ENCODE results near the gene C3orf80.

- TF ChIP-seq CTCF (conservative IDR thresholded peaks at IDR 0.05 in 1 of 2, IDR thresholded peaks at IDR 0.05 in 1 of 2; ENCODE audit: low read depth in 1 of 2, low read length in 2 of 2), result no peak
- no peak for TF ChIP-seq EZH2 (IDR thresholded peaks at IDR 0.05; ENCODE audit: low read length, missing control alignments)
Observed at GRCh38 chr3:160245261-160245800, 20.1 kb downstream of the C3orf80 start.

All from fibroblast of lung (primary cell).